Measurements from ENCODE around the gene IKZF3. TPM values are rescaled to one million over a fixed set of nuclear protein-coding genes. Genes with fewer than 3 reads are reported as not detected.

IKZF3 gene
- total RNA-seq, 1 experiment from 2014 or later: 0.22 TPM

DNA sequence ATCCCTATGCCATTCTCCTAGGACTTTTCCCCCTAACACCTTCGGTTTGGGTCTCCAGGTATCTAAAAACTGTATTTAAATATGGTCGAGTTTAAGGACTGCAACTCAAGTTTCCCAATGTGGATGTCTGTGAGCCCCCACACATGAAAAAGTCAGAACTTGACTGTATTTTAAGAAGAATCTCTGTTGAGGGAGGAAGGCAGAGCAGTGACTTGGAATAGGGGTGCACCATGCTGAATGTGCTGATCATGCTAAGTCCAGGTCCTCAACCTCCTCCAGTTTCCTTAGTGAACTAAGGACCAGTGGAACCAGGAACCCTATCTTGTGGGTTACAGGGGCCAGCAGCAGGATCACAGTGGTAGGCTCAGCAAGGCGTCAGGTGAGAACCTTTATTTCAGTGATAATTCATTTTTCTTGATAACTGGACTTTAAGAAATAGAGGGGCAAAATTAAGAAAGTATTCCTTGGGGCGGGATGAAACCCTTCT is 106.9 kb downstream of the IKZF3 start:
- Histone ChIP-seq H4K91ac (ENCODE audit: insufficient read length, low read depth, low read length) (no peak overlapping the region), H2BK12ac (ENCODE audit: insufficient read length, low read depth, low read length) (no peak overlapping the region), H3K23me2 (ENCODE audit: insufficient read length, low read depth, low read length, poor library complexity, severe bottlenecking) (peaks cover 3% of the 10 kb centered on the region), H3K4ac (ENCODE audit: low read depth, low read length) (no peak overlapping the region), H2BK120ac (ENCODE audit: low read depth, low read length, poor library complexity, severe bottlenecking) (no peak overlapping the region), H2BK20ac (ENCODE audit: low read depth, low read length, poor library complexity, severe bottlenecking) (no peak overlapping the region), H3K27me3 (ENCODE audit: insufficient read depth, low read length) (no peaks in the 10 kb centered on the region), H2BK5ac (ENCODE audit: insufficient read length, low read length) (no peak overlapping the region), H3K56ac (ENCODE audit: insufficient read length, low read depth, low read length) (no peak overlapping the region), H3K9me3 (ENCODE audit: control insufficient read depth, low read depth, low read length) (no peaks in the 10 kb centered on the region), H4K20me1 (ENCODE audit: control insufficient read depth, insufficient read depth, insufficient read length) (peaks cover 2% of the 10 kb centered on the region), H2AFZ (ENCODE audit: low read length) (no peak overlapping the region), H4K8ac (replicated peaks; ENCODE audit: insufficient read length, low read depth, low read length) (no peak overlapping the region), H3K79me1 (ENCODE audit: insufficient read depth, low read depth, low read length, poor library complexity, severe bottlenecking) (no peaks in the 10 kb centered on the region), H3K79me2 (ENCODE audit: insufficient read depth, low read length) (no peaks in the 10 kb centered on the region), H3K23ac (ENCODE audit: insufficient read length, low read depth, low read length) (no peak overlapping the region), H2AK5ac (ENCODE audit: insufficient read length, low read length) (no peak overlapping the region), H4K5ac (ENCODE audit: insufficient read length, low read depth, low read length) (no peak overlapping the region), H3T11ph (ENCODE audit: low read length) (no peak overlapping the region), H3K4me2 (ENCODE audit: insufficient read depth, insufficient read length, low read length) (no peak overlapping the region), H3K14ac (ENCODE audit: insufficient read depth, low read length) (no peak overlapping the region), H3K4me1 (ENCODE audit: insufficient read depth, low read length) (peaks cover 2% of the 10 kb centered on the region; the same call in 1 of the 2 replicates), H3K9ac (ENCODE audit: extremely low read depth, insufficient read length, low read length) (no peak overlapping the region), H3K27ac (ENCODE audit: insufficient read length, low read depth, low read length) (no peak overlapping the region), H2BK15ac (ENCODE audit: low read depth, low read length) (no peak overlapping the region), H3K18ac (ENCODE audit: insufficient read length, low read depth, low read length) (no peak overlapping the region)
- peaks cover 38 to 45% of the 10 kb centered on the region in 2 experiments for H3K4me1 Mint-ChIP-seq
- no peak overlapping the region for H3K4me3 Mint-ChIP-seq
- no CpG with 5 or more reads among the region's 4 CpGs for WGBS (ENCODE audit: extremely low coverage, insufficient read length, low lambda C conversion rate)
- DNase-seq: no peak
- peaks cover 0 to 3% (median 0%) of the 10 kb centered on the region in 3 experiments; a peak in 1 of 7 replicates for H3K36me3 Mint-ChIP-seq (ENCODE audit: insufficient read depth in 1 of 3, low read depth in 3 of 3)
- H3K9me3 Mint-ChIP-seq: no peaks in the 10 kb centered on the region; a peak in 2 of 5 replicates
- no peak overlapping the region for H3K27ac Mint-ChIP-seq
- peaks cover 32% of the 10 kb centered on the region for H3K27me3 Mint-ChIP-seq (ENCODE audit: low read depth)
- TF ChIP-seq, protein P1, sequence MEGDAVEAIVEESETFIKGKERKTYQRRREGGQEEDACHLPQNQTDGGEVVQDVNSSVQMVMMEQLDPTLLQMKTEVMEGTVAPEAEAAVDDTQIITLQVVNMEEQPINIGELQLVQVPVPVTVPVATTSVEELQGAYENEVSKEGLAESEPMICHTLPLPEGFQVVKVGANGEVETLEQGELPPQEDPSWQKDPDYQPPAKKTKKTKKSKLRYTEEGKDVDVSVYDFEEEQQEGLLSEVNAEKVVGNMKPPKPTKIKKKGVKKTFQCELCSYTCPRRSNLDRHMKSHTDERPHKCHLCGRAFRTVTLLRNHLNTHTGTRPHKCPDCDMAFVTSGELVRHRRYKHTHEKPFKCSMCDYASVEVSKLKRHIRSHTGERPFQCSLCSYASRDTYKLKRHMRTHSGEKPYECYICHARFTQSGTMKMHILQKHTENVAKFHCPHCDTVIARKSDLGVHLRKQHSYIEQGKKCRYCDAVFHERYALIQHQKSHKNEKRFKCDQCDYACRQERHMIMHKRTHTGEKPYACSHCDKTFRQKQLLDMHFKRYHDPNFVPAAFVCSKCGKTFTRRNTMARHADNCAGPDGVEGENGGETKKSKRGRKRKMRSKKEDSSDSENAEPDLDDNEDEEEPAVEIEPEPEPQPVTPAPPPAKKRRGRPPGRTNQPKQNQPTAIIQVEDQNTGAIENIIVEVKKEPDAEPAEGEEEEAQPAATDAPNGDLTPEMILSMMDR (conservative IDR thresholded peaks at IDR 0.05): no peak

All from H9 (cell line).